HEK293 (cell line): ENCODE results near the gene LRRC15.

Experiments
- GLI2 ChIP-seq: fragments of 450-650 bp; formaldehyde crosslinking; IDR thresholded peaks from 2 replicates; pipeline ENCODE4; 2017; ENCODE audit warnings: missing biosample characterization, missing genetic modification characterization, low read depth, borderline replicate concordance
- MEIS1 ChIP-seq: sonication (generic); formaldehyde crosslinking; IDR thresholded peaks from 2 replicates; pipeline ENCODE4 v1.8.1; 2022; ENCODE audit warnings: missing genetic modification reagents, mild to moderate bottlenecking, borderline replicate concordance
- PRDM1 ChIP-seq: fragments of 450-650 bp; formaldehyde crosslinking; IDR thresholded peaks from 2 replicates; pipeline ENCODE4; 2016; ENCODE audit warnings: missing biosample characterization, missing genetic modification characterization
- YY2 ChIP-seq: fragments of 450-650 bp; formaldehyde crosslinking; IDR thresholded peaks from 2 replicates; pipeline ENCODE4 v1.5.1; 2016; ENCODE audit warnings: missing biosample characterization, missing genetic modification characterization
- ZBTB20 ChIP-seq: fragments of 450-650 bp; formaldehyde crosslinking; IDR thresholded peaks from 2 replicates; pipeline ENCODE4 v1.5.1; 2016; ENCODE audit warnings: missing biosample characterization, missing genetic modification characterization
- ZNF157 ChIP-seq: fragments of 450-650 bp; formaldehyde crosslinking; IDR thresholded peaks from 2 replicates; pipeline ENCODE4 v1.5.1; 2016; ENCODE audit warnings: missing biosample characterization, missing genetic modification characterization
- ZNF174 ChIP-seq: fragments of 450-650 bp; formaldehyde crosslinking; IDR thresholded peaks from 2 replicates; pipeline ENCODE4 v1.5.0; 2017; ENCODE audit warnings: missing biosample characterization, mild to moderate bottlenecking, missing genetic modification characterization
- ZNF280C ChIP-seq: fragments of 450-650 bp; formaldehyde crosslinking; IDR thresholded peaks from 2 replicates; pipeline ENCODE4 v1.5.1; 2016; ENCODE audit warnings: missing biosample characterization, missing genetic modification characterization
- ZNF292 ChIP-seq: fragments of 450-650 bp; formaldehyde crosslinking; IDR thresholded peaks from 2 replicates; pipeline ENCODE4 v1.5.1; 2016; ENCODE audit warnings: low read depth, missing biosample characterization, missing genetic modification characterization, borderline replicate concordance
- ZNF302 ChIP-seq: fragments of 450-650 bp; formaldehyde crosslinking; IDR thresholded peaks from 2 replicates; pipeline ENCODE4 v1.5.1; 2016; ENCODE audit warnings: missing biosample characterization, missing genetic modification characterization, low read depth
- ZNF335 ChIP-seq: fragments of 450-650 bp; formaldehyde crosslinking; conservative IDR thresholded peaks from 2 replicates; pipeline ENCODE4 v1.5.1; 2016; ENCODE audit warnings: missing biosample characterization, missing genetic modification characterization
- ZNF48 ChIP-seq: fragments of 450-650 bp; formaldehyde crosslinking; IDR thresholded peaks from 2 replicates; pipeline ENCODE4 v1.5.1; 2016; ENCODE audit warnings: missing biosample characterization, missing genetic modification characterization
- ZNF600 ChIP-seq: fragments of 450-650 bp; formaldehyde crosslinking; IDR thresholded peaks from 2 replicates; pipeline ENCODE4 v1.5.1; 2016; ENCODE audit warnings: missing biosample characterization, missing genetic modification characterization
- ZNF624 ChIP-seq: fragments of 450-650 bp; formaldehyde crosslinking; IDR thresholded peaks from 2 replicates; pipeline ENCODE4 v1.5.1; 2017; ENCODE audit warnings: missing biosample characterization, missing genetic modification characterization
- ZNF629 ChIP-seq: fragments of 450-650 bp; formaldehyde crosslinking; IDR thresholded peaks from 2 replicates; pipeline ENCODE4 v1.5.1; 2017; ENCODE audit warnings: missing biosample characterization, missing genetic modification characterization
- TF ChIP-seq, protein P1 (sequence below): fragments of 450-650 bp; formaldehyde crosslinking; IDR thresholded peaks from 2 replicates; pipeline ENCODE4 v1.5.1; 2017; ENCODE audit warnings: missing biosample characterization, missing genetic modification characterization
- TF ChIP-seq, protein P2 (sequence below): fragments of 450-650 bp; formaldehyde crosslinking; IDR thresholded peaks from 2 replicates; pipeline ENCODE4 v1.5.1; 2016; ENCODE audit warnings: missing biosample characterization, missing genetic modification characterization
- TF ChIP-seq, protein P3 (sequence below): fragments of 450-650 bp; formaldehyde crosslinking; IDR thresholded peaks from 2 replicates; pipeline ENCODE4 v1.5.1; 2016; ENCODE audit warnings: missing biosample characterization, missing genetic modification characterization, borderline replicate concordance

Gene LRRC15

GRCh38 chr3:194315088-194315964, 54.2 kb downstream of the LRRC15 start (continued):
- TF ChIP-seq YY2 (tag by site-specific recombination) (no peak), ZNF280C (tag by site-specific recombination) (no peak), PRDM1 (tag by site-specific recombination) (peak; percentile 87), ZBTB20 (tag by site-specific recombination) (no peak), ZNF629 (tag by site-specific recombination) (peak; percentile 94), ZNF600 (tag by site-specific recombination) (peak; percentile 92), ZNF48 (tag by site-specific recombination) (no peak), ZNF292 (tag by site-specific recombination) (no peak), ZNF157 (tag by site-specific recombination) (no peak), ZNF302 (no peak), ZNF624 (tag by site-specific recombination) (no peak), ZNF174 (tag by site-specific recombination) (no peak), GLI2 (tag by site-specific recombination) (no peak), MEIS1 (CRISPR knock-in tag) (no peak), ZNF335 (peak; percentile 92)
- TF ChIP-seq, protein P1, sequence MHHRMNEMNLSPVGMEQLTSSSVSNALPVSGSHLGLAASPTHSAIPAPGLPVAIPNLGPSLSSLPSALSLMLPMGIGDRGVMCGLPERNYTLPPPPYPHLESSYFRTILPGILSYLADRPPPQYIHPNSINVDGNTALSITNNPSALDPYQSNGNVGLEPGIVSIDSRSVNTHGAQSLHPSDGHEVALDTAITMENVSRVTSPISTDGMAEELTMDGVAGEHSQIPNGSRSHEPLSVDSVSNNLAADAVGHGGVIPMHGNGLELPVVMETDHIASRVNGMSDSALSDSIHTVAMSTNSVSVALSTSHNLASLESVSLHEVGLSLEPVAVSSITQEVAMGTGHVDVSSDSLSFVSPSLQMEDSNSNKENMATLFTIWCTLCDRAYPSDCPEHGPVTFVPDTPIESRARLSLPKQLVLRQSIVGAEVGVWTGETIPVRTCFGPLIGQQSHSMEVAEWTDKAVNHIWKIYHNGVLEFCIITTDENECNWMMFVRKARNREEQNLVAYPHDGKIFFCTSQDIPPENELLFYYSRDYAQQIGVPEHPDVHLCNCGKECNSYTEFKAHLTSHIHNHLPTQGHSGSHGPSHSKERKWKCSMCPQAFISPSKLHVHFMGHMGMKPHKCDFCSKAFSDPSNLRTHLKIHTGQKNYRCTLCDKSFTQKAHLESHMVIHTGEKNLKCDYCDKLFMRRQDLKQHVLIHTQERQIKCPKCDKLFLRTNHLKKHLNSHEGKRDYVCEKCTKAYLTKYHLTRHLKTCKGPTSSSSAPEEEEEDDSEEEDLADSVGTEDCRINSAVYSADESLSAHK (tag by site-specific recombination) = peak; percentile 54; the same call in 1 of the 2 replicates
- TF ChIP-seq, protein P2, sequence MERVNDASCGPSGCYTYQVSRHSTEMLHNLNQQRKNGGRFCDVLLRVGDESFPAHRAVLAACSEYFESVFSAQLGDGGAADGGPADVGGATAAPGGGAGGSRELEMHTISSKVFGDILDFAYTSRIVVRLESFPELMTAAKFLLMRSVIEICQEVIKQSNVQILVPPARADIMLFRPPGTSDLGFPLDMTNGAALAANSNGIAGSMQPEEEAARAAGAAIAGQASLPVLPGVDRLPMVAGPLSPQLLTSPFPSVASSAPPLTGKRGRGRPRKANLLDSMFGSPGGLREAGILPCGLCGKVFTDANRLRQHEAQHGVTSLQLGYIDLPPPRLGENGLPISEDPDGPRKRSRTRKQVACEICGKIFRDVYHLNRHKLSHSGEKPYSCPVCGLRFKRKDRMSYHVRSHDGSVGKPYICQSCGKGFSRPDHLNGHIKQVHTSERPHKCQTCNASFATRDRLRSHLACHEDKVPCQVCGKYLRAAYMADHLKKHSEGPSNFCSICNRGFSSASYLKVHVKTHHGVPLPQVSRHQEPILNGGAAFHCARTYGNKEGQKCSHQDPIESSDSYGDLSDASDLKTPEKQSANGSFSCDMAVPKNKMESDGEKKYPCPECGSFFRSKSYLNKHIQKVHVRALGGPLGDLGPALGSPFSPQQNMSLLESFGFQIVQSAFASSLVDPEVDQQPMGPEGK = peak; percentile 96
- TF ChIP-seq, protein P3, sequence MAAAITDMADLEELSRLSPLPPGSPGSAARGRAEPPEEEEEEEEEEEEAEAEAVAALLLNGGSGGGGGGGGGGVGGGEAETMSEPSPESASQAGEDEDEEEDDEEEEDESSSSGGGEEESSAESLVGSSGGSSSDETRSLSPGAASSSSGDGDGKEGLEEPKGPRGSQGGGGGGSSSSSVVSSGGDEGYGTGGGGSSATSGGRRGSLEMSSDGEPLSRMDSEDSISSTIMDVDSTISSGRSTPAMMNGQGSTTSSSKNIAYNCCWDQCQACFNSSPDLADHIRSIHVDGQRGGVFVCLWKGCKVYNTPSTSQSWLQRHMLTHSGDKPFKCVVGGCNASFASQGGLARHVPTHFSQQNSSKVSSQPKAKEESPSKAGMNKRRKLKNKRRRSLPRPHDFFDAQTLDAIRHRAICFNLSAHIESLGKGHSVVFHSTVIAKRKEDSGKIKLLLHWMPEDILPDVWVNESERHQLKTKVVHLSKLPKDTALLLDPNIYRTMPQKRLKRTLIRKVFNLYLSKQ (tag by site-specific recombination) = no peak
